NB4 (cell line): ENCODE results near the gene HS3ST6.
A peak's percentile ranks its signal among the peaks of the same experiment; 100 is the strongest.
"Not testable (repeated sequence)": the region's sequence is repeated elsewhere in the genome, so short reads cannot be mapped to it uniquely, and the experiment has no call there.

ENCODE experiments used
- DNase-seq: peaks from one replicate; pipeline ENCODE4 v3.0.0; 2010; ENCODE audit warnings: low read depth
- H3K4me3 ChIP-seq: one replicate; pipeline ENCODE4 v1.5.1; 2011; ENCODE audit warnings: mild to moderate bottlenecking, low read depth, low read length, moderate library complexity
- CTCF ChIP-seq: IDR thresholded peaks from one replicate; pipeline ENCODE4 v1.5.1; 2012; ENCODE audit warnings: low read depth, low read length
- MAX ChIP-seq: IDR thresholded peaks from 2 replicates; pipeline ENCODE4 v1.6.1; 2011; ENCODE audit warnings: low read depth, low read length
- MYC ChIP-seq: IDR thresholded peaks from 2 replicates; pipeline ENCODE4 v1.6.1; 2011; ENCODE audit warnings: low read depth, low read length
- POLR2A ChIP-seq: IDR thresholded peaks from 2 replicates; pipeline ENCODE4 v1.6.1; 2011; ENCODE audit warnings: mild to moderate bottlenecking; ENCODE audit not compliant: insufficient read length; ENCODE audit errors: extremely low read depth

Gene HS3ST6

GRCh38 chr16:1941162-1942046 is 23.2 kb upstream of the HS3ST6 start:
- TF ChIP-seq POLR2A: no peak
- peak; percentile 18 for TF ChIP-seq CTCF
- H3K4me3 ChIP-seq: peak overlapping the region; percentile 82
- no peak for DNase-seq

- no peak for DNase-seq
- no peak overlapping the region for H3K4me3 ChIP-seq
- TF ChIP-seq MAX (no peak), MYC (no peak), POLR2A (no peak), CTCF (no peak)
Observed at GRCh38 chr16:1940273-1941161, 22.3 kb upstream of the HS3ST6 start.

- DNase-seq, H3K4me3 ChIP-seq: not testable (repeated sequence)
Observed at GRCh38 chr16:1939833-1940232, 21.6 kb upstream of the HS3ST6 start.

GRCh38 chr16:1938910-1939309 is 20.7 kb upstream of the HS3ST6 start:
- peak overlapping the region; percentile 34 for H3K4me3 ChIP-seq
- peak; percentile 63 for DNase-seq
- TF ChIP-seq MAX (no peak), MYC (0 out of 2 replicates have a peak, but pooled peaks have one; percentile 15)

GRCh38 chr16:1938316-1938715 is 20.1 kb upstream of the HS3ST6 start:
- H3K4me3 ChIP-seq: peak overlapping the region; percentile 34
- peak; percentile 31 for TF ChIP-seq POLR2A
- TF ChIP-seq MAX: peak; percentile 88
- no peak for TF ChIP-seq CTCF
- TF ChIP-seq MYC: peak; percentile 94
- peak; percentile 90 for DNase-seq

DNA sequence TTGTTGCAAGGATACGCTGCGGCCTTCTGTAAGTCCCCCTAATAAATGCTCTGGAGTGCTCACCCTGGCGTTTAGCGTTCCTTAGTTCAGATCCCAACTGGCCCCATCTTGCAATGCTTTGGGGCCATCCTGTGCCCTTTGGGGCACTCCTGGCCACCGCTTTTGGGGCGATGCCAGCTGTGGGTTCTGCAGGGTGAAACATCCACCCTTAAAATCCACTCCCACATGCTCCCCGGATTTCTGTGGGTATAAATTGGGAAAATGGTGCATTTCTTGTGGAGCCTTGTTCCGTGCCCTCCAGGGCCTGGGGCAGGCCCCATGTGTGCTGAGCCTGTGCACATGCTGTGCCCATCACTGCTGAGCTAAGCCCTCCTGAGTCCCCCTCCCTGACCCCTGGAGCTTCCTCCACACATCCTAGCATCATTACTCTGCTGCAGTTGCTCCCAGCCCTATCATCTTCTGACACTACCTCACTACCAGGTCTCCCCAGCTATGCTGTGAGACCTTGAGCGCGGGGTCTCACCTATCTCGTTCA is 18.8 kb upstream of the HS3ST6 start:
- no peak overlapping the region for H3K4me3 ChIP-seq
- no peak for DNase-seq
- no peak for TF ChIP-seq CTCF
- TF ChIP-seq MYC: no peak
